Measurements from ENCODE around the gene TCP11L1.
"Not testable (repeated sequence)": the region's sequence is repeated elsewhere in the genome, so short reads cannot be mapped to it uniquely, and the experiment has no call there.

Gene TCP11L1

GRCh38 chr11:33039274-33040032 lies at the start of gene TCP11L1:
Gene TCP11L1 (plus strand): TSS chr11:33039572. CDS start chr11:33043774, 4,202 bp downstream.
- peak in 1 of 2 experiments; percentile 60 for DNase-seq

GRCh38 chr11:32990481-32990880 lies 48.9 kb upstream of the TCP11L1 start:
- DNase-seq = no peak

- DNase-seq = no peak
Measured at GRCh38 chr11:32991427-32991826, 47.9 kb upstream of the TCP11L1 start.

GRCh38 chr11:32991898-32992297 lies 47.5 kb upstream of the TCP11L1 start:
- no peak for DNase-seq

- DNase-seq = no peak
Measured at GRCh38 chr11:33000181-33000580, 39.2 kb upstream of the TCP11L1 start.

GRCh38 chr11:33001281-33001680 lies 38.1 kb upstream of the TCP11L1 start:
- DNase-seq = no peak

- DNase-seq = no peak
Measured at GRCh38 chr11:33001751-33002542, 37.4 kb upstream of the TCP11L1 start.

GRCh38 chr11:33005175-33005574 lies 34.2 kb upstream of the TCP11L1 start:
- DNase-seq = no peak

GRCh38 chr11:33006010-33006409 lies 33.4 kb upstream of the TCP11L1 start:
- DNase-seq = no peak

GRCh38 chr11:33013755-33014154 lies 25.6 kb upstream of the TCP11L1 start:
- no peak for DNase-seq

GRCh38 chr11:33015621-33016551 lies 23.5 kb upstream of the TCP11L1 start, which contains the start of gene DEPDC7:
Gene DEPDC7 (plus strand): TSS chr11:33015878. CDS start chr11:33015956, 78 bp downstream.
- DNase-seq = no peak

GRCh38 chr11:33016654-33017053 lies 22.7 kb upstream of the TCP11L1 start:
- no peak for DNase-seq

- no peak for DNase-seq
Measured at GRCh38 chr11:33017478-33017877, 21.9 kb upstream of the TCP11L1 start.

- no peak for DNase-seq
Measured at GRCh38 chr11:33017965-33018364, 21.4 kb upstream of the TCP11L1 start.

- no peak for DNase-seq
Measured at GRCh38 chr11:33018840-33019239, 20.5 kb upstream of the TCP11L1 start.

- no peak for DNase-seq
Measured at GRCh38 chr11:33021501-33021900, 17.9 kb upstream of the TCP11L1 start.

GRCh38 chr11:33021937-33022336 lies 17.4 kb upstream of the TCP11L1 start:
- no peak for DNase-seq

- DNase-seq = no peak
Measured at GRCh38 chr11:33025339-33025722, 14.0 kb upstream of the TCP11L1 start.

- DNase-seq = no peak
Measured at GRCh38 chr11:33027233-33027632, 12.1 kb upstream of the TCP11L1 start.

GRCh38 chr11:33027846-33028536 lies 11.4 kb upstream of the TCP11L1 start:
- no peak for DNase-seq

GRCh38 chr11:33028537-33028914 lies 10.8 kb upstream of the TCP11L1 start:
- DNase-seq = no peak

- not testable (repeated sequence) for DNase-seq
Measured at GRCh38 chr11:33029218-33029617, 10.2 kb upstream of the TCP11L1 start.
